CD4-positive, alpha-beta T cell treated with Interleukin-4 for 4 hours (primary cell): ENCODE results near the gene BLOC1S2.
A peak's percentile ranks its signal among the peaks of the same experiment; 100 is the strongest.
"Not testable (repeated sequence)": the region's sequence is repeated elsewhere in the genome, so short reads cannot be mapped to it uniquely, and the experiment has no call there.

Experiments
- DNase-seq: peaks from one replicate; pipeline ENCODE4 v3.0.0-alpha.2; 2020

Gene BLOC1S2

GRCh38 chr10:100286051-100287033 lies at the start of gene BLOC1S2:
BLOC1S2 (minus strand) TSS chr10:100286680; CDS start chr10:100286659, 21 bp downstream.
- DNase-seq = peak; percentile 80

GRCh38 chr10:100334762-100335161 lies 48.3 kb upstream of the BLOC1S2 start:
- no peak for DNase-seq

DNA sequence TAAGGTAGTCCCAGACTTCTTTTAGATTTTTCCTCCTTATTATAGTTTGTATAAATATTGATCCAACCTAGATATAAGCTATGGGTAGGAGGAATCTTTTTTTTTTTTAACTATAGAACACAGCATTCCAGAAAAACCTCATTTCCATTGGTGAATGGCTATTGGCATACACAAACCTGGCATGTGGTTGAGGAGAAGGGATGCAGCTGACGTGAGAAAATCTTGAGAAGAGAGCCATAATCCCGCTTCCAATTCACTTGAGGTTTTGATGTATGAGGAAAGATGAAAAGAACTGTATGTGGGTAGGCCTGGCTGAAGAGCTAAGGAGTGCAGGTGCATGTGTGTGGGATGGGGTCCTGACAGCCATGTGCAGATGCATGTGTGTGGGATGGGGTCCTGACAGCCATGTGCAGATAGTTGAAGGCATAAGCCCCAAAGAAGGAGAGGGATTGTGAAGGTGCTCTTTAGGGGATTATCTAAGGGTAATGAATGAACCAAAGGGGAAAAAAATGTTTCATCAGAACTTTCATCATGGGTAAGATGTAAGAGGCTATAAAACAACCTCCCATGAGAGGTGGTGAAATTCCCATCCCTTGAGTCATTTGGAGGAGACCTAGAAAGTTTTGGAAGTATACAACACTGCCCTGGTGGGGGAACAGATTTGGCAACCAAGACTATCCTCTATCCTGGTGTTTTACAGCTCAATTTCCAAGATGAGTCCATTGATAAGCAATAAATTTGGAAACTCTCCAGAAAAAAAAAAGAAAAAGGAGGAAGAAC lies 47.4 kb upstream of the BLOC1S2 start:
- DNase-seq = no peak

DNA sequence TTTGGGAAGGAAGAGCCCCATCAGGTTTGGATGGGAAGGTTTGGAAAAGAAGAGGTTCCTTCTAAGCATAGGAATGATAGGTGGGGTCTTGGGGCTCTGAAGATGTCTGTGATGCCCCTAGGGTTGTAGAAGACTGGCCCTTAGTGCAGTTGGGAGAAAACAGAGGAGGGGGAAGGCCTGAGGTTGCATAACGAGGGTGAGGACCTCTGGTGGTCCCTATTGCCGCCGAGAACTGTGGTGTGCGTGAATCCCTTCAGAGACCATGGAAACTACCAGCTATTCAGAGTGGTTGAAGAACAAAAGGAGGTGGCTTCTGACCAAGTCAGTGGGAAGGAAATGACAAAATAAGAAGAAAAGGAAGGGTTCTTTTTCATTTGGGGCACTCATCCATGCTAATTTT lies 46.6 kb upstream of the BLOC1S2 start:
- DNase-seq = no peak

- DNase-seq = no peak
These were observed 43.6 kb upstream of the BLOC1S2 start, which contains the start of gene PKD2L1 for GRCh38 chr10:100330079-100330478. PKD2L1 (minus strand) TSS chr10:100330228; CDS start chr10:100330103, 125 bp downstream.

DNA sequence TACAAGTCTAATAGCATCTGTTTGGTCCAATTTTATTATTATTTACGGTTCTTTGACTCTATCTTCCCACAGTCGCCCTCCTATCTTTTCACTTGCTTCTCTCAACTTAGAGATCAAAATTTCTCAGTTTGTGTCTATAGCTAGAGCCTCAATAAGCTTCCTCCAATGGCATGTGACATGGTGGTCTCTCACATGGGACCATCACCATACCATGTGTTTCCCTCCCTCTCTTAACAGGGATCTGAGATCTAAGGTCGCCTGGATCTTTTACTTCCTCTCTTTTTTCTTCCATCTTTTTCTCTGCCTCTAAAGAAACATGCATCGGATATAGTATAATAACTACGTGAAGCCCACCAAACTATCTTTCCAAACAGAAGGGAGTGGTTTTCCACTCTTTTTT lies 41.7 kb upstream of the BLOC1S2 start:
- DNase-seq = no peak

- no peak for DNase-seq
These were observed 41.2 kb upstream of the BLOC1S2 start for GRCh38 chr10:100327718-100328009.

DNA sequence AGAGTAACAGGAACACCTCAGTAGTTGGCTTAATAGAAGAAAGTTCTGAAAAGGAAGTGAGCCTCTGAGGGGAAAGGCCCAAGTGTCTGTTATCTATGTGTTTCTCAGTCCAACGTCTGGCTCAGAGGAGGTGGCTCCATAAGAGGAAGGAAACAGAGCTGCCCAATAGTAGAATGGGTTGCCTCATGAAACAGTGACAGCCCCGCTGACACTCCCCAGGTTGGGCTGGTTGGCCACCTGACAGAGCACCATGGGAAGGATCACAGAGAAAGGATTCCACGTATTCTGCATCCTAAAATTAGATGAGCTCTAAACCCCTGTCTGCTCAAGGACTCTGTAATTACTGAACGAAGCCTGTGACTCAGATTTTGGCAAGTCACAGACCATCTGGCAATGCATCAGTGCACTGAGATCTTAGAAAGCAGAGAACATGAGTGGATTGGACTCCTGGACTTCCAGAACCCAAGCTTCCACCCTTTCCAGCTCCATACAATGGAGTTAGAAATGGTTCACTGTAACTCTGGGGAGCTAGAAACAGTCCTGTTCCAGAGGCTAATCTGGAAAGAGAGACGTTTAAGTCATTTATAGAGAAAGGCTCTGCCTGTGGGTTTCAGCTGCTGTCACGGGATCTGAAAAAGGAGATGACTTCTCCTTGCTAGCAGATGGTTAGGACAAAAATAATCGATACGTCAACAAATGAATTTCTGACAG lies 40.7 kb upstream of the BLOC1S2 start:
- DNase-seq = peak; percentile 5

DNA sequence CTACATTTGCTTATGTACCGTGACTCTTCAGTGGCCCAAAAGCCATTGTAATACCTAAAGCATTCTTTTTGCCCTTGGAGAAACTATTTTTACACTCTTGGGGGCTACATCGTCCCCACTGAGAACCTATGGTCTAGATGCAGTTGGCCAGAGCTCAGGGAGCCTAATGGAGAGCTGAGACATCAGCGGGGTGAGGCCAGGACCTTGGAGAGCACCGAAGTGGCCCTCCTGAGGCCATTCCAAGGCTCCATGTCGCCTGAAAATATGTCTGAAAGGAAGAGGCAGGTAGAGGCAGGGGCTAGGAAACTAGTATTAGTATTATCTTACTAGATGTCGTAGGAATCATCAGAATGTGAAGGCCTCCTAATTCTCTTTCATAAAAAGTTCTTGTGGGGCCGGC lies 38.7 kb upstream of the BLOC1S2 start:
- DNase-seq = no peak

DNA sequence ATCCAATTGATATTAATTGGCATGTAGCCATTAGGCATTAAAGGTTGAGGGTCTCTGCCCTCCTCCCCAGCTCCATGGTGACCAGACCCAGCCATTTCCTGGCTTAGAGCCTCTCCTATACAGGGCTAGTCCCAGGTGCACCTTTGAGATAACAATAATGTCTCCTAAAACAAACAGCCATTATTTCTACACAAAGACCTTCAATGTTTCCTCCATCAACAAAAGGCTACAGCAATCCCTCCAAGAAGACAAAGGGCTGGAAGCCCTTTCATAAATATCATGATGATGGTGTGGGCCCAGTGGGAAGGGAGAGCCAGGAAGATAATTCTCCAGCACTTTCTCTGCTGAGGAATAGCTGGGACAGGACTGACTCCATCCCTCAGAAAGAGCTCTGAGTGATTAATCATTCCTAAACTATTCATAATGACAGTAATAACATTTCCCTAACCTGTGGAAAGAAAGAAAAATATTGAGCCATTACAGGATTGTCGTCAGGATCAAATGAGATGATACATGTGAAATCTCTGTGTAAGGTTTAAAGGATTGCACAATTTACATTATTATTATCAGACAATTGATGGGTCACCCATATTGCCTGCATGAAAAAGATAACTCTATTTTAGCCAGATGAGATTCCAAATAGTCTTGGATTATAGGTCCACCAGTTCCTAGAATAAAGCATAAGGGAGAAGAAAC lies 33.4 kb upstream of the BLOC1S2 start:
- DNase-seq = no peak

GRCh38 chr10:100318207-100318606 lies 31.7 kb upstream of the BLOC1S2 start:
- no peak for DNase-seq

DNA sequence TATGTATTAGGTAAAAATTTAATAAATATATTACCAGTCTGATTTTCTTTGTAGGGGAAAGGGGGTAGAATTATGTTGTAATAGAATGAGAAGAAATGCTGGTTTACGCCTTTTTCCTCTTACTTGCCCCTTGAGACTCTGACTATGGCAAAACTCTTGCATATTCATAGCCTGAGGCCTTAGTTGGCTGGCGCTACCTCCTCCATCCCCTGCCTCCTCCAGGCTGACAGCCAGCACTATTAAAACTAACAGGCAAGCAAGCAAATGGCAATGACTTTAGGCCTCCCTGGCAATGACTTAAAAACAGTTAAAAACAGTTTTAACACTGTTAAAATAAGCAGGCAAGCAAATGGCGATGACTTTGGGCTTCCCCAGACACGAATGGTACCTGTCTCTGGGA lies 29.1 kb upstream of the BLOC1S2 start:
- no peak for DNase-seq

DNA sequence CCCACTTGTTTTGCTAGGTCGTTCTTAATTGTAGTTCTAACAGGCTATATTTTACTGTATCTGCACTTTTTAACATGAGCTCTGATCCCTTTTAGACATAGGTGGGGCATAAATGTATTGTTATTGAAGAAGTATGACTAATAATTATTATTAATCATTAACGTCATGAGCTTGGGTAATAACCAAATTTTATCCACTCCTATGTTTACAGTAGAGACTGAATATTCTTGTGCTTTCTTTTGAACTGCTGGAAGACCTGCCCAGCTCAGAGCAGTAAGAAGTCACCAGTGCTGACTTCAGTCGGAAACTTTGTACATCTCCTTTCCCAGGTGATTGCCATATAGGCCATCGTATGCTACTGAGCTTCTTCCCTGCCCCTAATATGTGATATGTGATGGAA lies 24.8 kb upstream of the BLOC1S2 start:
- no peak for DNase-seq

GRCh38 chr10:100307684-100308083 lies 21.2 kb upstream of the BLOC1S2 start:
- DNase-seq = no peak

GRCh38 chr10:100306861-100307260 lies 20.4 kb upstream of the BLOC1S2 start:
- no peak for DNase-seq

- no peak for DNase-seq
These were observed 17.9 kb upstream of the BLOC1S2 start for GRCh38 chr10:100304414-100304813.

GRCh38 chr10:100303724-100304319 lies 17.3 kb upstream of the BLOC1S2 start:
- no peak for DNase-seq

GRCh38 chr10:100301123-100301522 lies 14.6 kb upstream of the BLOC1S2 start:
- not testable (repeated sequence) for DNase-seq

- no peak for DNase-seq
These were observed 10.8 kb upstream of the BLOC1S2 start for GRCh38 chr10:100297242-100297641.

- DNase-seq = no peak
These were observed 6.6 kb upstream of the BLOC1S2 start for GRCh38 chr10:100293066-100293465.

GRCh38 chr10:100292300-100292699 lies 5.8 kb upstream of the BLOC1S2 start:
- DNase-seq = not testable (repeated sequence)

- DNase-seq = no peak
These were observed 4.9 kb upstream of the BLOC1S2 start for GRCh38 chr10:100291356-100291755.
